T-helper 2 cell treated with Interferon-gamma antibody and Interleukin-4, amounts not matched to agents 5 μg/mL and 100 μg/mL, for 36 hours (primary cell): ENCODE results near the gene CCDC73.
"Not testable (repeated sequence)": the region's sequence is repeated elsewhere in the genome, so short reads cannot be mapped to it uniquely, and the experiment has no call there.

Source experiments
- DNase-seq: peaks from one replicate; pipeline ENCODE4 v3.0.0; 2021; ENCODE audit warnings: low spot score
- H3K27ac Mint-ChIP-seq: one replicate; pipeline ENCODE4 v1.8.0; 2021; ENCODE audit warnings: mild to moderate bottlenecking, mixed read lengths
- H3K27me3 Mint-ChIP-seq: one replicate; pipeline ENCODE4 v1.8.0; 2021; ENCODE audit warnings: low read depth, mixed read lengths
- H3K36me3 Mint-ChIP-seq: one replicate; pipeline ENCODE4 v1.8.0; 2021; ENCODE audit warnings: low read depth, mixed read lengths
- H3K4me1 Mint-ChIP-seq: one replicate; pipeline ENCODE4 v1.8.0; 2021; ENCODE audit warnings: low read depth, mixed read lengths
- H3K4me3 Mint-ChIP-seq: one replicate; pipeline ENCODE4 v1.8.0; 2022; ENCODE audit warnings: mild to moderate bottlenecking, moderate library complexity, mixed read lengths
- H3K9me3 Mint-ChIP-seq: one replicate; pipeline ENCODE4 v1.8.0; 2021; ENCODE audit warnings: mixed read lengths

Gene CCDC73

DNA sequence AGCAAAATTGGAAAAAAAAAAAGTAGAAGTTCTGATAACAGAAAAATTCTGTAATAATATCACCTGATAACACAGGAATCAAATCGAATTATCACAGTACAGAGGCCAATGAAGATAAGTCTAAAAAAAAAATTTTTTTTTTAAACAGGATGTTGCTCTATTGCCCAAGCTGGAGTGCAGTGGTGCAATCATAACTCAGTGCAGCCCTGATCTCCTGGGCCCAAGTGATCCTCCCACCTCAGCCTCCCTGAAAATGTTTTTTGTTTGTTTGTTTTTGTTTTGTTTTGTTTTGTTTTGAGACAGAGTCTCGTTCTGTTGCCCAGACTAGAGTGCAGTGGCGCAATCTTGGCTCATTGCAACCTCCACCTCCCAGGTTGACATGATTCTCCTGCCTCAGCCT is 29.2 kb upstream of the CCDC73 start:
- H3K4me1 Mint-ChIP-seq, H3K27ac Mint-ChIP-seq, H3K36me3 Mint-ChIP-seq, H3K9me3 Mint-ChIP-seq, H3K4me3 Mint-ChIP-seq, DNase-seq, H3K27me3 Mint-ChIP-seq: not testable (repeated sequence)

DNA sequence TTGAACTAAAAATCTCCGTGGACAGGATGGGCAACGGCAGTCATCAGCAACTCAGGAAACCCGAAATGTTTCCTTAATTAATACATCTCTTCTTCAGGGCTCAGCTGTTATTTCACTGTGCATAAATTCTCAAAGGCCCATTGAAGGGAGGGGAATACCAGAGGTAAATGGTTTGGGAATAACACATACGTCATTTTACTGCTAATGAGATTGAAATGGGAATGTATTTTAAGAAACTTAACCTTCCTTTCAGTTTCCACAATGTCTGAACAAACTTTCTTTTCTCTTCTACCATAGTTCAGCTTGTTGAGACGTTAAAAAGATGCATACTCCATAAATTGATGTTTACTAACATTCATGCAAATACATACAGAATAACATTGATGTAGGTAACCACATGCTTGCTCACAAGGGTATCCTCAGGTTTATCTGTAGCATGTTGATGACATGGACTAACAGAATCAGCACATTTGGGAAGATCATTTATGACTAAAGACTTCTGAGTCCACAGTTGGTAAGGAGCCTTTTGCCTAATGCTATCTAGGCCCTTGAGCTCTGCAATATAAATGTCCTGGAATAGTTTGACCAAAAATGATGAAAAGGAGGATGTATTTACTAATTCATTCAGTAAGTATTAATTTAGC is 27.6 kb upstream of the CCDC73 start:
- no peak for DNase-seq
- peak overlapping the region; percentile 4 for H3K4me3 Mint-ChIP-seq
- no peaks in the 10 kb centered on the region for H3K9me3 Mint-ChIP-seq
- H3K27me3 Mint-ChIP-seq = peaks cover 3% of the 10 kb centered on the region
- no peak overlapping the region for H3K27ac Mint-ChIP-seq
- no peaks in the 10 kb centered on the region for H3K36me3 Mint-ChIP-seq
- peaks cover 8% of the 10 kb centered on the region for H3K4me1 Mint-ChIP-seq

DNA sequence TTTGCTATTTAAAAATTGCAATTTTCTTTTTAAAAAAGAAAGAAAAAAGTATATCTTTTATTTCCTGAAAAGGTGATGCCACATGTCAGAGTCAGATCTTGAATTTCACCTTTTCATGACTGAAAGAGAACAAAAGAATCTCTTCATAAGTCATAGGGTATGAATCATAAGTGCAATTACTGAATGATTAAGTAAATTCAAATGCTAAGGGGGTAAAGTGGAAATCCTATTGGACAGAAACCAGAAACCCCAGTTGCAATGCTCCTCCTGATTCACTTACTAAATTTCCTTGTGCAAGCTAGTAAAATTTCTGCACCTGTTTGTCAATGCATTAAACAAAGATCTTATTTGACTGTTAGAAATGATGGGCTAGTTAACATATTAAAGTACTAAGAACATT is 27.1 kb upstream of the CCDC73 start:
- peak overlapping the region; percentile 4 for H3K4me3 Mint-ChIP-seq
- peaks cover 3% of the 10 kb centered on the region for H3K27me3 Mint-ChIP-seq
- no peaks in the 10 kb centered on the region for H3K36me3 Mint-ChIP-seq
- H3K27ac Mint-ChIP-seq = no peak overlapping the region
- no peaks in the 10 kb centered on the region for H3K9me3 Mint-ChIP-seq
- peaks cover 8% of the 10 kb centered on the region for H3K4me1 Mint-ChIP-seq
- no peak for DNase-seq

DNA sequence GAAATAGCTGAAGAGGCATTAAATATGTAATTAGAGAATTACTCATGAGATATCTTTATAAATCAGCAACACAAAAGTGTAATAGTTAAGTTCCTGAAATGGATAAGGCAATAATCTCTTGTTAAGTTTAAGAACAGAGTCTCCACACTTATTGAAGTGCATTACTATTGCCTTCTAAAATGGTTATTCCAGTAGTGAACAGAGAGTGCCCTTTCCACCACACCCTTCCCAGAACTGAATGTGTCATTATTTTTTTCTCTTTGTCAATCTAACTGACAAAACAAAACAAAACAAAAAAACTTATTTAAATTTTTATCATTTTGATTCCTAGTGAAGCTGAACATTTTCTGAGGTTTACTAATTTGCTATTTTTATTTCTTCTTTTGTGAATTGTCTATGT is 26.0 kb upstream of the CCDC73 start:
- no peak overlapping the region for H3K4me3 Mint-ChIP-seq
- no peak for DNase-seq
- H3K36me3 Mint-ChIP-seq = no peaks in the 10 kb centered on the region
- H3K27me3 Mint-ChIP-seq = peaks cover 8% of the 10 kb centered on the region
- peaks cover 8% of the 10 kb centered on the region for H3K4me1 Mint-ChIP-seq
- H3K9me3 Mint-ChIP-seq = no peaks in the 10 kb centered on the region
- H3K27ac Mint-ChIP-seq = no peak overlapping the region

DNA sequence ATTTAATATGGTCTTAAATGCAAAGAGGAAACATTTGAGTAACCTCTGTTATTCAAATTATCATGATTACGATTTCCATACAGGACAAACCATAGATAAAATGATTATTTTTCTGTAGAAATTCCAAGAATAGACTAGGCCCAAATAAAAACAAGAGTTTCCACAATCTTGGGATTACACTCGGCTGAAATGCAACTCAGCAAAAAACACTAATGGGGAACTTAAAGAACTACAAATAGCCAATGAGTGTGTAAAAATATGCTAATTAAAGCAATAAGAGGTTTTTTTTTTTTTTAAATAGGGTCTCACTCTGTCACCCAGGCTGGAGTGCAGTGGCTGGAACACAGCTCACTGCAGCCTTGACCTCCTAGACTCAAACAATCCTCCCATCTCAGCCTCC is 24.7 kb upstream of the CCDC73 start:
- H3K36me3 Mint-ChIP-seq = no peaks in the 10 kb centered on the region
- peaks cover 8% of the 10 kb centered on the region for H3K4me1 Mint-ChIP-seq
- no peak overlapping the region for H3K4me3 Mint-ChIP-seq
- DNase-seq = no peak
- H3K27me3 Mint-ChIP-seq = peaks cover 11% of the 10 kb centered on the region
- H3K27ac Mint-ChIP-seq = no peak overlapping the region
- H3K9me3 Mint-ChIP-seq = no peaks in the 10 kb centered on the region

DNA sequence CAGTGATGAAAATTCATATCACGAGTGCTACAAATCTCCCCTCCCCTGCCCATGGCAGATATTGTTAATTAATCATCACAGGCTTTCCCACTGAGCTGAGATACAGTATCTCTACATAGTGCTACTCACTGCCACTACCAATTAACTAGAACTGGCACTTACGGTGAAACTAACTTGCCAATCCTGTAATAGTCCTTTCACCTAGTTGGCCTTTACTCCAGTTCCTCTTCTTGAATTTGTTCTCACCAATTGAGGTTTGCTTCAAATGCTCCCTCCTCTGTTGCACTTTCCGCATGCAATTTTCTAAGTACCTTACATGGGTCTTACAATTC is 23.4 kb upstream of the CCDC73 start:
- Mint-ChIP-seq H3K36me3 (no peaks in the 10 kb centered on the region), H3K9me3 (no peaks in the 10 kb centered on the region), H3K4me1 (peaks cover 8% of the 10 kb centered on the region), H3K27me3 (peaks cover 11% of the 10 kb centered on the region), H3K4me3 (no peak overlapping the region), H3K27ac (no peak overlapping the region)
- no peak for DNase-seq

DNA sequence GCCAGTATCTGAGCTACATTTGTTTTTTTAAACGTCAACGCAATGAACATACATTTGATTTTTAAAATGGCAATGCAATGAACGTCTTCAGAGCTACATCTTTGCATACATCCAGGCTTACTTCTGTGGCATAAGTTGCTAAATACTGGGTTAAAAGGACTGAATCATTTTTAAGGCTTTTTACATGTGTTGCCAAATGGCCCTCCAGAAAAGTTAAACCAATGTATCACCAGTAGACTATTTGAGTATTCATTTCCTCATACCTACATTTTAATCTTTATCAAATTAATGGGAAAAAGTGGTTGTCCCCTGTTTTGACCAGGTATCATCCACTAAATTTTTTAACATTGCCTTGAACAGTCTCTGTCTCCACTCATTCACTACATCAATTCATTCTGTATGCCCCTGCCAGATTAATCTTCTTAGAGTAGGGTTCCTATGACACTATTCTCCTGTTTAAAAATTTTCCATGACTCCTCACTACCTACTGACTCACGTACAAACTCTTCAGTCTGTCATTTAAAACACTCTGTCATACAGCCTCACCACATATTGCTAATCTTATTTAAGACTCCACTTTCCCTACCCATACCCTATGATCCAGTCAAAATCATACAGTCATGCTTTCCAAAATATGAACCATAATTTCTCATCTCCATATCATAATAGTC is 22.9 kb upstream of the CCDC73 start:
- DNase-seq = no peak
- no peak overlapping the region for H3K4me3 Mint-ChIP-seq
- no peaks in the 10 kb centered on the region for H3K36me3 Mint-ChIP-seq
- H3K9me3 Mint-ChIP-seq = no peaks in the 10 kb centered on the region
- H3K4me1 Mint-ChIP-seq = peaks cover 8% of the 10 kb centered on the region
- H3K27me3 Mint-ChIP-seq = peaks cover 11% of the 10 kb centered on the region
- H3K27ac Mint-ChIP-seq = no peak overlapping the region

DNA sequence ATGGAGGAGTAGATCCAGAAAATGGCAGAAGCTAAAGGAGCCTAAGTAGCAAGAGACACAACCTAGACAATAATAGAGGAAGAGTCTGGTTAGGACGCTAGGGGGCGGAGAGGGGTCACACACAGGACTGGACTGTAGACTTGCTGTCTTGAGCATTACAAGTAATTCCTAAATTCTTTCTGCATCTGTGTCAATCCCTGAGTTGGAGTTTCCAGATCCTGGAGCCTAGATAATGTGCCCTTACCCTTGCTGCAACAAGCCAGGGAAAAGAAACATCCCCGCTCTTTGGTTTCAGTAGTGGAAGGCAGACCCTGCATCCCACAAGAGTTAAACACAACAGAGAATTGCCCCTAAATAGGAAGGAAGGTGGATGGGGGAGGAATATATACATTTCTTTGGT is 14.9 kb upstream of the CCDC73 start:
- peaks cover 1% of the 10 kb centered on the region for H3K4me1 Mint-ChIP-seq
- peak; percentile 46 for DNase-seq
- H3K9me3 Mint-ChIP-seq = no peaks in the 10 kb centered on the region
- H3K27ac Mint-ChIP-seq = no peak overlapping the region
- no peaks in the 10 kb centered on the region for H3K36me3 Mint-ChIP-seq
- no peak overlapping the region for H3K4me3 Mint-ChIP-seq
- peaks cover 11% of the 10 kb centered on the region for H3K27me3 Mint-ChIP-seq

DNA sequence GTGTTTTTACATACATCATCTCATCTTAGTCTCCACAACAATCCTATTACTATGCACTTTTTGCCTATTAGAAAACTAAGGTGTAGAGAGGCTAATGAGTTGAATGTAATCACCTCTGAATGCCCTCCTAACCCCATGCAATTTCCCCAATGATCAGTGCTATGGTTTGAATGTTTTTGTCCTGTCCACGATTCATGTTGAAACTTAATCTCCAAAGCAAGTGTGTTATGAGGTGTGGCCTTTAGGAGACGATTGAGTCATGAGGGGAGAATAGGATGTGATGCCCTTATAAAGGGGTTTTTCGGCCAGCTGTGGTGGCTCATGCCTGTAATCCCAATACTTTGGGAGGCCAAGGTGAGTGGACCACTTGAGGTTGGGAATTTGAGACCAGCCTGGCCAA is 2.0 kb upstream of the CCDC73 start:
- no peaks in the 10 kb centered on the region for H3K36me3 Mint-ChIP-seq
- peaks cover 4% of the 10 kb centered on the region for H3K4me1 Mint-ChIP-seq
- H3K4me3 Mint-ChIP-seq = no peak overlapping the region

DNA sequence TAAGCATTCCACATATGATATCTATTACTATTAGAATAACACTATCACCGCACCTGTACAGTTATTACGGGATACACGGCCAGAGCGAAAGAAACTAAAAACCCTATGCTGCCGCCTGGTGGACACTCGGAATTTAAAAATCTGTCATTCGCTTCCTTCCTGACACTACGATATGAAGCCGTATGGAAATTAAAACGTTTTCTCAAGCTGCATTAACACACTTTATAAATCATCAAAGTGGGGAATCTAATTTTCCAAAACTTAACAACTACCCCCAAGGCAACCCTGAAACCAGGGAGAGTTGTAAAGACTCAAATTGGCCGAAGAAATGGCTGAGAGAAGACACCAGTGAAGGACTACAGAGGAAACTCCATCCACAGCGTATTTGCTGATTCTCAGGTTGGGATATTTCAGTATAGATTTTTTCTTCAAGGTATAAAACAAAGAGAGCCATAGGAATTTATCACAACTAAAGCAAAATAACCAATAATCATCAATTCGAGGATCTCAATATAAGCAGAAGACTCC is 1.4 kb downstream of the CCDC73 start:
- Mint-ChIP-seq H3K4me3 (no peak overlapping the region), H3K27me3 (peaks cover 20% of the 10 kb centered on the region), H3K36me3 (no peaks in the 10 kb centered on the region), H3K9me3 (no peaks in the 10 kb centered on the region), H3K27ac (no peak overlapping the region), H3K4me1 (peaks cover 4% of the 10 kb centered on the region)
- peak; percentile 34 for DNase-seq

More for the DNA sequence above, 2.0 kb upstream of the CCDC73 start:
- H3K27me3 Mint-ChIP-seq = peaks cover 11% of the 10 kb centered on the region
- DNase-seq = no peak
- no peak overlapping the region for H3K27ac Mint-ChIP-seq
- H3K9me3 Mint-ChIP-seq = no peaks in the 10 kb centered on the region

DNA sequence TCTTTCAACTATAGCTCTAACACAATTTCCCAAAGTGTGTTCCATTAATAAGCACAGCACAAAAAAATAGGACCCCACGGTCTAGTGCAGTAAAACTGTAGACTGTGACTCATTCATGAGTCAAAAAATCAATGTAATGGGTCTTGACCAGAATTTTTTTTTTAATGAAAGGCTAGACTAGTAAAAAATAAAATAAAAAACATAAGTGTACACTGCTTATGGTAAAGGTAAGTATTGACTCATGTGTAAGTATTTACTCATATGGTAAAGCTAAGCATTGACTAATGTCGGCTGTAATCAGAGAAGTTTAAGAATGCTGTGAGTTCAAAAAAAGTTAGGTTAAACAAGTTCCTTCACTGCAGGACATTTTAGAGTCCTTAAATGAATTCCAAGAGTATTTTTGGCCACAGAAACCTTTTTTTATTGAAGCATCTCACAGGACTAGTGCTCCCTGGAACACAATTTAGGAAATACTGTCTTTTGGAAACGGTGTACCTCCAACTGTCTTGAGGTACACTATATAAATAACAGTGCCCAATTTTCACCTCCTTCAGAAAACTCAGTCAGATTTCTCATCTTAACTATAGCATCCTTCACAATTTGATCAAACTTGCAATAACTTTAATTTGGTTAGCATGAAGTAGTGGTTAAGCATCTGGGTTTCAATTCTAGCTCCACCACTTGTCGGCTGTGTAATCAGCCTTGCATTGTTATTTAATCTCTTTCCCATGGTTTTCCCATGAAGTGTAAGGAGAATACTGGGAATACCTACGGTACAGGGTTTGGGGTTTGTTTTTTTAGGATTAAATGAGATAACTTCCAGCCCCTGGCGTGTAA is 2.1 kb downstream of the CCDC73 start:
- Mint-ChIP-seq H3K27ac (no peak overlapping the region), H3K4me1 (peaks cover 4% of the 10 kb centered on the region), H3K9me3 (no peaks in the 10 kb centered on the region), H3K27me3 (peaks cover 23% of the 10 kb centered on the region), H3K36me3 (no peaks in the 10 kb centered on the region), H3K4me3 (no peak overlapping the region)
- DNase-seq = no peak

DNA sequence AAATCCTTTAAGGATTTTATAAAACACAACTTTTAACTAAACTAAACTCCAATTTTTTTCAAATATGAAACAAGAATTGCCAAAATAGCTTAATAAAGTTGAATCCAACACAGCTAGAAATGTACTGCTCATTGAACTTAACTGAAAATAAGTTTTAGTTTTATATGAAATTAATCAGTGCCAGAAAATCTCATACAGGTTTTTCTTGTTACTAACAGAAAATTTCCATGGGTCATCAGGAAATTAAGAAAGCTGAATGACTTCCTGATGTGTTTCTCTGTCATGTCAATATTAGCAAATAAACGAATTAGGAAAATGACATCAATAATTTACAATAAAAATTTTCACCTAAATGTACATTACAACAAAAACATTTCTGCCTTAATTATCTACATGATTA is 3.5 kb downstream of the CCDC73 start:
- no peaks in the 10 kb centered on the region for H3K9me3 Mint-ChIP-seq
- no peaks in the 10 kb centered on the region for H3K36me3 Mint-ChIP-seq
- peaks cover 21% of the 10 kb centered on the region for H3K27me3 Mint-ChIP-seq
- H3K4me1 Mint-ChIP-seq = peaks cover 4% of the 10 kb centered on the region
- no peak for DNase-seq
- H3K27ac Mint-ChIP-seq = no peak overlapping the region
- H3K4me3 Mint-ChIP-seq = no peak overlapping the region

DNA sequence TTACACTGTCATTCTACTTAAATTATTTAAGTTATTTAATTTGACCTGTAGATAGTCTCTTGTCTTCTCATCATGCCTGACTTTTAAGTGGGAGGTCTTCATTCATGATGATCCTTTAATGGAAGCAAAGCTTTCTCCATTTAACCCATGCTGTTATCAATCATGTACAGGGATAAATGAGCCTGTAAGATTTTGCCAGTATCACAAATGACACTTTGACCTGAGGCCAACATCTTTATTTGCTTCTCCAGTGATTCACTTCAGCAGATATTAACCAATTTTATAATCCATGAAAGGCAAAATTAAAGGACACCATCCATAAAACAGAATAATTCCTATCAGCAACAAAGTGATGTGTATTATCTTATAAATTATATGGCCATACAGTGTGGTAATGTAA is 7.7 kb downstream of the CCDC73 start:
- H3K27me3 Mint-ChIP-seq = peaks cover 23% of the 10 kb centered on the region
- no peaks in the 10 kb centered on the region for H3K36me3 Mint-ChIP-seq
- DNase-seq = no peak
- no peaks in the 10 kb centered on the region for H3K4me1 Mint-ChIP-seq
- H3K27ac Mint-ChIP-seq = no peak overlapping the region
- no peaks in the 10 kb centered on the region for H3K9me3 Mint-ChIP-seq
- no peak overlapping the region for H3K4me3 Mint-ChIP-seq

DNA sequence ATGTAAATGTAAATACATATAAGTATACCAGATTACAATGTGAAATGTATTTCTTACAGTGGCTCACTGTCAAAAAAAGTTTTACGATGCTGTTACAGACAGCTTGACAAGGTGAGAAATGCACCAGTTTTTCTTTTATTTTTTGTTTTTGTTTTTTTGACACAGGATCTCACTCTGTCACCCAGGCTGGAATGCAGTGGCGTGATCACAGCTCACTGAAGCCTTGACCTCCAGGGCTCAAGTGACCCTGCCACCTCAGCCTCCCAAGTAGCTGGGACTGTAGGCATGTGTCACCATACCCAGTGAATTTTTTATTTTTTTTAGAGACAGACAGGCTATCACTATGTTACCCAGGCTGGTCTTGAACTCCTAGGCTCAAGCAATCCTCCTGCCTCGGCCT is 9.2 kb downstream of the CCDC73 start:
- H3K36me3 Mint-ChIP-seq = no peaks in the 10 kb centered on the region
- H3K27me3 Mint-ChIP-seq = peaks cover 19% of the 10 kb centered on the region
- no peak overlapping the region for H3K27ac Mint-ChIP-seq
- no peak overlapping the region for H3K4me3 Mint-ChIP-seq
- H3K9me3 Mint-ChIP-seq = no peaks in the 10 kb centered on the region
- no peaks in the 10 kb centered on the region for H3K4me1 Mint-ChIP-seq
- no peak for DNase-seq
